SK-N-SH (cell line): ENCODE measurements around the gene CHST11. TPM values are rescaled to one million over a fixed set of nuclear protein-coding genes. Genes with fewer than 3 reads are reported as not detected.

Source experiments
- CTCF ChIA-PET: fragments of 300-600, 350-600 bp; formaldehyde crosslinking; extraction: SDS; loops from one replicate; lab custom pipeline; 2021; lab: Yijun Ruan, JAX
- POLR2A ChIA-PET: fragments of 350-600 bp; sonication (Branson Sonifier 250); formaldehyde crosslinking; extraction: SDS; loops from one replicate; lab custom pipeline; 2020; ENCODE audit warnings: antibody characterized with exemption, inconsistent platforms; lab: Yijun Ruan, JAX
- DNase-seq: peaks from one replicate; pipeline ENCODE4 v3.0.0; 2012
- H2AFZ ChIP-seq: fragments of 200-600 bp; sonication (generic); 2 replicates; pipeline ENCODE4 v1.8.1; 2016; ENCODE audit warnings: antibody characterized with exemption, mild to moderate bottlenecking, low read depth
- H3F3A ChIP-seq: fragments of 200-600 bp; sonication (generic); replicated peaks from 2 replicates; pipeline ENCODE3; 2016; ENCODE audit warnings: antibody characterized with exemption, mild to moderate bottlenecking; ENCODE audit not compliant: insufficient read depth
- H3K27ac ChIP-seq, 2 experiments: fragments of 200-500 bp in 1 of 2; fragments of 200-600 bp in 1 of 2; sonication (Bioruptor generic) in 1 of 2; sonication (generic), shearing (Covaris generic) in 1 of 2; 2 replicates each; pipeline versions ENCODE4 v1.5.1 to v1.6.1; 2014 to 2016; ENCODE audit warnings: low read depth in 2 of 2, inconsistent platforms in 1 of 2, low read length in 1 of 2, mild to moderate bottlenecking in 1 of 2, mixed read lengths in 1 of 2
- H3K27me3 ChIP-seq: fragments of 200-600 bp; sonication (generic), shearing (Covaris generic); 2 replicates; pipeline ENCODE4 v1.6.1; 2016; ENCODE audit warnings: mixed run types; ENCODE audit not compliant: insufficient read depth
- H3K36me3 ChIP-seq, 2 experiments: fragments of 200-500 bp in 1 of 2; fragments of 200-600 bp in 1 of 2; sonication (Bioruptor generic) in 1 of 2; sonication (generic) in 1 of 2; replicated peaks in 1 of 2; 2 replicates each; pipeline versions ENCODE3 to v1.5.1; 2014 to 2016; ENCODE audit warnings: low read length in 1 of 2, mild to moderate bottlenecking in 1 of 2; ENCODE audit not compliant: insufficient read depth in 2 of 2, control insufficient read depth in 1 of 2
- H3K4me1 ChIP-seq, 2 experiments: fragments of 200-500 bp in 1 of 2; fragments of 200-600 bp in 1 of 2; sonication (Bioruptor generic) in 1 of 2; sonication (generic), shearing (Covaris generic) in 1 of 2; 2 replicates each; pipeline versions ENCODE4 v1.5.1 to v1.6.1; 2014 to 2016; ENCODE audit warnings: low read depth in 1 of 2, low read length in 1 of 2, mixed run types in 1 of 2; ENCODE audit not compliant: insufficient read depth in 2 of 2, control insufficient read depth in 1 of 2
- H3K4me2 ChIP-seq: fragments of 200-600 bp; sonication (generic), shearing (Covaris generic); 2 replicates; pipeline ENCODE4 v1.6.1; 2017; ENCODE audit warnings: mixed run types
- H3K4me3 ChIP-seq, 2 experiments: fragments of 200-500 bp in 1 of 2; fragments of 200-600 bp in 1 of 2; sonication (Bioruptor generic) in 1 of 2; sonication (generic), shearing (Covaris generic) in 1 of 2; 2 replicates each; pipeline versions ENCODE4 v1.5.1 to v1.8.1; 2014 to 2016; ENCODE audit warnings: low read depth in 2 of 2, inconsistent platforms in 1 of 2, low read length in 1 of 2, mild to moderate bottlenecking in 1 of 2, mixed read lengths in 1 of 2, moderate library complexity in 1 of 2
- H3K79me2 ChIP-seq: fragments of 200-600 bp; sonication (generic); 2 replicates; pipeline ENCODE4 v1.8.1; 2017; ENCODE audit warnings: mild to moderate bottlenecking; ENCODE audit not compliant: insufficient read depth
- H3K9ac ChIP-seq: fragments of 200-600 bp; sonication (generic); 2 replicates; pipeline ENCODE4 v1.6.1; 2017; ENCODE audit warnings: mixed run types
- H3K9me2 ChIP-seq: fragments of 200-600 bp; sonication (generic); 2 replicates; pipeline ENCODE4 v1.6.1; 2017; ENCODE audit warnings: mixed run types
- H3K9me3 ChIP-seq: fragments of 200-600 bp; sonication (generic); 2 replicates; pipeline ENCODE4 v1.6.1; 2017; ENCODE audit warnings: mixed run types, mild to moderate bottlenecking, moderate library complexity
- H4K20me1 ChIP-seq: fragments of 200-600 bp; sonication (generic); 2 replicates; pipeline ENCODE4 v1.6.1; 2017; ENCODE audit warnings: mild to moderate bottlenecking, mixed run types; ENCODE audit not compliant: insufficient read depth
- ELF1 ChIP-seq: IDR thresholded peaks from 2 replicates; pipeline ENCODE4 v1.4.0; 2012
- EZH2phosphoT487 ChIP-seq: fragments of 200-600 bp; sonication (generic); IDR thresholded peaks from 2 replicates; pipeline ENCODE4 v1.6.1; 2017; ENCODE audit warnings: low read depth, mixed run types, mild to moderate bottlenecking, antibody characterized with exemption, moderate library complexity, borderline replicate concordance
- FOXJ3 ChIP-seq: sonication (generic); formaldehyde crosslinking; IDR thresholded peaks from 2 replicates; pipeline ENCODE4 v1.5.1; 2020; ENCODE audit warnings: mild to moderate bottlenecking, missing genetic modification reagents
- FOXM1 ChIP-seq: IDR thresholded peaks from 2 replicates; pipeline ENCODE4 v1.4.0; 2012; ENCODE audit warnings: low read depth, mild to moderate bottlenecking
- GABPA ChIP-seq: IDR thresholded peaks from 2 replicates; pipeline ENCODE4 v1.4.0; 2012; ENCODE audit warnings: low read depth, mild to moderate bottlenecking
- IRF3 ChIP-seq: fragments of 150-350 bp; IDR thresholded peaks from 2 replicates; pipeline ENCODE4 v1.6.1; 2016; ENCODE audit warnings: mild to moderate bottlenecking, low read depth, low read length
- MEF2A ChIP-seq: IDR thresholded peaks from 2 replicates; pipeline ENCODE4 v1.4.0; 2012; ENCODE audit warnings: low read depth, borderline replicate concordance
- NFIC ChIP-seq: IDR thresholded peaks from 2 replicates; pipeline ENCODE4 v1.4.0; 2012; ENCODE audit warnings: borderline replicate concordance
- NRF1 ChIP-seq: IDR thresholded peaks from 2 replicates; pipeline ENCODE4 v1.6.1; 2012; ENCODE audit warnings: low read depth, mild to moderate bottlenecking, low read length
- PBX3 ChIP-seq: IDR thresholded peaks from 2 replicates; pipeline ENCODE4; 2012
- RCOR1 ChIP-seq: fragments of 150-350 bp; IDR thresholded peaks from 2 replicates; pipeline ENCODE4 v1.6.1; 2017; ENCODE audit warnings: antibody characterized with exemption, low read length
- RXRA ChIP-seq: IDR thresholded peaks from 2 replicates; pipeline ENCODE4 v1.4.0; 2012; ENCODE audit warnings: low read depth, mild to moderate bottlenecking, borderline replicate concordance
- SMC3 ChIP-seq: IDR thresholded peaks from 2 replicates; pipeline ENCODE4 v1.6.1; 2012; ENCODE audit warnings: low read depth, low read length, improper control_type of control experiment
- TAF1 ChIP-seq: IDR thresholded peaks from 2 replicates; pipeline ENCODE4 v1.6.1; 2012; ENCODE audit warnings: low read depth, mild to moderate bottlenecking, low read length, moderate library complexity, borderline replicate concordance
- TCF12 ChIP-seq: IDR thresholded peaks from 2 replicates; pipeline ENCODE4 v1.4.0; 2012
- USF1 ChIP-seq: IDR thresholded peaks from 2 replicates; pipeline ENCODE4 v1.4.0; 2012; ENCODE audit warnings: low read depth, borderline replicate concordance
- USF2 ChIP-seq: fragments of 150-350 bp; IDR thresholded peaks from 2 replicates; pipeline ENCODE4 v1.6.1; 2017; ENCODE audit warnings: antibody characterized with exemption, low read length, low read depth, borderline replicate concordance
- YY1 ChIP-seq: IDR thresholded peaks from 2 replicates; pipeline ENCODE4 v1.4.0; 2012; ENCODE audit warnings: low read depth, mild to moderate bottlenecking
- WGBS: methylation state at CpG from one replicate; pipeline ENCODE4 v1.1.6; 2017; ENCODE audit warnings: low lambda C conversion rate; 5-methylcytosine and 5-hydroxymethylcytosine counted together
- polyA plus RNA-seq, 3 experiments: library from polyadenylated mRNA; depleted of rRNA; stranded (reverse); fragments of >200 nt; gene quantifications; 2 replicates each; pipeline ENCODE4 v1.2.3, GENCODE V29; 2012

The CHST11 gene
- polyA plus RNA-seq, 1 of the 3 experiments (the other 2 are of a cell fraction), result 18.6 TPM

GRCh38 chr12:104801005-104801404 is 344.3 kb downstream of the CHST11 start:
- no peaks in the 10 kb centered on the region for H3K36me3 ChIP-seq
- no peak for TF ChIP-seq RXRA
- TF ChIP-seq RCOR1, result no peak
- TF ChIP-seq TCF12, result no peak
- no peak for TF ChIP-seq MEF2A
- no peak for TF ChIP-seq PBX3
- no peak for TF ChIP-seq GABPA
- no peak for TF ChIP-seq EZH2phosphoT487
- TF ChIP-seq FOXM1, result no peak
- no peak for TF ChIP-seq USF1
- TF ChIP-seq SMC3, result no peak
- TF ChIP-seq NRF1, result no peak
- no peak for TF ChIP-seq ELF1
- TF ChIP-seq USF2, result no peak
- TF ChIP-seq IRF3, result no peak
- TF ChIP-seq TAF1, result no peak
- no peak for TF ChIP-seq YY1
- TF ChIP-seq FOXJ3 (CRISPR knock-in tag), result no peak
- TF ChIP-seq NFIC, result no peak
- TF ChIP-seq, all 33 proteins: peak for 0
- ChIA-PET POLR2A (no interaction called here), CTCF (interaction anchor here (2.1 kb wide), 1 partner anchor 11 kb away, joined by 4 read pairs; no protein-coding TSS in a partner anchor)
- Histone ChIP-seq H3F3A (peaks cover 14% of the 10 kb centered on the region), H3K4me2 (no peak overlapping the region), H3K79me2 (no peaks in the 10 kb centered on the region), H3K9me2 (no peaks in the 10 kb centered on the region), H2AFZ (no peak overlapping the region), H4K20me1 (no peaks in the 10 kb centered on the region), H3K4me3 (no peak overlapping the region), H3K27me3 (no peaks in the 10 kb centered on the region), H3K9ac (no peak overlapping the region), H3K27ac (no peak overlapping the region), H3K9me3 (no peaks in the 10 kb centered on the region), H3K4me1 (peaks cover under 1 to 12% of the 10 kb centered on the region in 2 experiments; a peak in 3 of 4 replicates)
- no peak for DNase-seq
- WGBS, result 90% methylated on average over 4 of the region's 4 CpGs
